Measurements from ENCODE around the gene M6PR. TPM values are rescaled to one million over a fixed set of nuclear protein-coding genes. Genes with fewer than 3 reads are reported as not detected.

M6PR gene
- total and polyA plus RNA-seq, 10 of the 15 experiments (the other 5 are each of a cell fraction or from before 2014, with no cell fraction given), result 65.4 to 209 (median 139) TPM

DNA sequence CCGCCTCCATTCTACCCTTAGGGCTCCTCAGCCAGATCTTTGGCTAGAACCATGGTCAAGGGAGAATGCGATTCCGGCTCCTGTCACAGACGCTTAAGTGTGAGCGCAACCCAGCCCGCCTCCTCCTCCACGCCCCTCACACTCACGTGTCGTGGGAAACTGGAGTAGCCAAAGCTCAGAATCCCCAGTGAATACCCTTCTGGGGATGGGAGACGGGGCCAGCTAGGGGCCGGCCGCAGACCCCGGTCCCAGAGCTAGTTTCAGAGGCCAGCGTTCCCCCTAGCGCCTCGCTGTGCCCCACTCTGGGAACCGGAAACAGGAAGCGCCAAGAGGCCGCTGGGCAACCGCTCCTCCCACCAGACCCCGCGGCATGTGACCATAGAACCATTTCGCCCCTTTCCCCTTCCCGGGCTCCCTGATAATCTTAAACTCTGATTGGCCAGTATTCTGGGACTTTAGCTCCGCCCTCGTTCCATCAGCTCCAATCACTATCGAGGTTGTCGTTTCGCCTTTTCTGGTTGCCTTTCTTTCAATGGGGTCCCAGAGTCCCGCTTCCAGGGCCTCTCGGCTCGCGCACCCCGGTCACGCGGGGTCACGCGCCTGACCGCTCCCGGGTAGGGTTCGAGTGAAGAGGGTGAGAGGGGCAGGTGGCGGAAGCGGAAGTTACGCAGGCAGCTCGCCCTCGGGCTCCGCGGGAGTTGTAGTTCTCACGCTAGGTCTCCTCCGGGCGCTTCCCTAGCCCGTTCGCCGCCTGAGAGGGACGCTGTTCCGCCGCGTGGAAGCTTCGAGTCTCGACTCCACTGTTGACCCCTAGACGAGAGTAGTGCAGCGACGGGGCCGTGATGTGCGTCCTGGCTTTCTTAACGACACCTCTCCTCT is at the start of gene M6PR (continued):
- TF ChIP-seq, protein P1, sequence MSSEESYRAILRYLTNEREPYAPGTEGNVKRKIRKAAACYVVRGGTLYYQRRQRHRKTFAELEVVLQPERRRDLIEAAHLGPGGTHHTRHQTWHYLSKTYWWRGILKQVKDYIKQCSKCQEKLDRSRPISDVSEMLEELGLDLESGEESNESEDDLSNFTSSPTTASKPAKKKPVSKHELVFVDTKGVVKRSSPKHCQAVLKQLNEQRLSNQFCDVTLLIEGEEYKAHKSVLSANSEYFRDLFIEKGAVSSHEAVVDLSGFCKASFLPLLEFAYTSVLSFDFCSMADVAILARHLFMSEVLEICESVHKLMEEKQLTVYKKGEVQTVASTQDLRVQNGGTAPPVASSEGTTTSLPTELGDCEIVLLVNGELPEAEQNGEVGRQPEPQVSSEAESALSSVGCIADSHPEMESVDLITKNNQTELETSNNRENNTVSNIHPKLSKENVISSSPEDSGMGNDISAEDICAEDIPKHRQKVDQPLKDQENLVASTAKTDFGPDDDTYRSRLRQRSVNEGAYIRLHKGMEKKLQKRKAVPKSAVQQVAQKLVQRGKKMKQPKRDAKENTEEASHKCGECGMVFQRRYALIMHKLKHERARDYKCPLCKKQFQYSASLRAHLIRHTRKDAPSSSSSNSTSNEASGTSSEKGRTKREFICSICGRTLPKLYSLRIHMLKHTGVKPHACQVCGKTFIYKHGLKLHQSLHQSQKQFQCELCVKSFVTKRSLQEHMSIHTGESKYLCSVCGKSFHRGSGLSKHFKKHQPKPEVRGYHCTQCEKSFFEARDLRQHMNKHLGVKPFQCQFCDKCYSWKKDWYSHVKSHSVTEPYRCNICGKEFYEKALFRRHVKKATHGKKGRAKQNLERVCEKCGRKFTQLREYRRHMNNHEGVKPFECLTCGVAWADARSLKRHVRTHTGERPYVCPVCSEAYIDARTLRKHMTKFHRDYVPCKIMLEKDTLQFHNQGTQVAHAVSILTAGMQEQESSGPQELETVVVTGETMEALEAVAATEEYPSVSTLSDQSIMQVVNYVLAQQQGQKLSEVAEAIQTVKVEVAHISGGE (CRISPR knock-in tag; IDR thresholded peaks at IDR 0.05), result no peak
- TF ChIP-seq HDAC6 (IDR thresholded peaks at IDR 0.05; ENCODE audit: unreplicated experiment) (no peak), KAT2A (conservative IDR thresholded peaks at IDR 0.05; ENCODE audit: control insufficient read depth, low read depth, low read length) (no peak), CHD4 (IDR thresholded peaks at IDR 0.05) (no peak), ZSCAN29 (IDR thresholded peaks at IDR 0.05) (peak; percentile 43; the same call in 1 of the 2 replicates), RUNX3 (IDR thresholded peaks at IDR 0.05; ENCODE audit: low read length) (peak; percentile 53), SMAD1 (IDR thresholded peaks at IDR 0.05; ENCODE audit: low read depth, partially characterized antibody) (peak; percentile 43), POU2F2 (IDR thresholded peaks at IDR 0.05; ENCODE audit: borderline replicate concordance, low read depth, low read length) (peak; percentile 63; the same call in 1 of the 3 replicates), NRF1 (conservative IDR thresholded peaks at IDR 0.05; ENCODE audit: low read depth, low read length) (no peak), RAD51 (IDR thresholded peaks at IDR 0.05) (peak; percentile 97), ZBED1 (IDR thresholded peaks at IDR 0.05; ENCODE audit: borderline replicate concordance) (peak; percentile 23; the same call in 1 of the 2 replicates), NR2F1 (conservative IDR thresholded peaks at IDR 0.05) (peak; percentile 83), CBX3 (IDR thresholded peaks at IDR 0.05; ENCODE audit: borderline replicate concordance, low read depth) (no peak), SIN3A (IDR thresholded peaks at IDR 0.05; ENCODE audit: low read depth, low read length) (peak; percentile 83; the same call in 1 of the 2 replicates), TBL1XR1 (IDR thresholded peaks at IDR 0.05; ENCODE audit: low read depth, low read length) (peak; percentile 64; the same call in 1 of the 2 replicates), SMARCA5 (IDR thresholded peaks at IDR 0.05) (peak; percentile 80; the same call in 1 of the 2 replicates), RAD21 (IDR thresholded peaks at IDR 0.05; ENCODE audit: insufficient read depth, low read depth, low read length) (peak; percentile 67), LARP7 (IDR thresholded peaks at IDR 0.05) (peak; percentile 48; the same call in 1 of the 2 replicates), HCFC1 (IDR thresholded peaks at IDR 0.05; ENCODE audit: low read length) (peak; percentile 91), TCF12 (IDR thresholded peaks at IDR 0.05; ENCODE audit: low read depth, low read length) (peak; percentile 53), FOS (IDR thresholded peaks at IDR 0.05; ENCODE audit: borderline replicate concordance, extremely low read depth, insufficient read length) (no peak), IKZF1 (conservative IDR thresholded peaks at IDR 0.05) (peak; percentile 93), GATAD2B (conservative IDR thresholded peaks at IDR 0.05; ENCODE audit: low read depth) (peak; percentile 78)
- TF ChIP-seq, protein P2, sequence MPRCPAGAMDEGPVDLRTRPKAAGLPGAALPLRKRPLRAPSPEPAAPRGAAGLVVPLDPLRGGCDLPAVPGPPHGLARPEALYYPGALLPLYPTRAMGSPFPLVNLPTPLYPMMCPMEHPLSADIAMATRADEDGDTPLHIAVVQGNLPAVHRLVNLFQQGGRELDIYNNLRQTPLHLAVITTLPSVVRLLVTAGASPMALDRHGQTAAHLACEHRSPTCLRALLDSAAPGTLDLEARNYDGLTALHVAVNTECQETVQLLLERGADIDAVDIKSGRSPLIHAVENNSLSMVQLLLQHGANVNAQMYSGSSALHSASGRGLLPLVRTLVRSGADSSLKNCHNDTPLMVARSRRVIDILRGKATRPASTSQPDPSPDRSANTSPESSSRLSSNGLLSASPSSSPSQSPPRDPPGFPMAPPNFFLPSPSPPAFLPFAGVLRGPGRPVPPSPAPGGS (IDR thresholded peaks at IDR 0.05; ENCODE audit: borderline replicate concordance, insufficient read depth, low read depth, low read length, poor library complexity, severe bottlenecking), result peak; percentile 51
- TF ChIP-seq, protein P3, sequence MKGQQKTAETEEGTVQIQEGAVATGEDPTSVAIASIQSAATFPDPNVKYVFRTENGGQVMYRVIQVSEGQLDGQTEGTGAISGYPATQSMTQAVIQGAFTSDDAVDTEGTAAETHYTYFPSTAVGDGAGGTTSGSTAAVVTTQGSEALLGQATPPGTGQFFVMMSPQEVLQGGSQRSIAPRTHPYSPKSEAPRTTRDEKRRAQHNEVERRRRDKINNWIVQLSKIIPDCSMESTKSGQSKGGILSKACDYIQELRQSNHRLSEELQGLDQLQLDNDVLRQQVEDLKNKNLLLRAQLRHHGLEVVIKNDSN (IDR thresholded peaks at IDR 0.05; ENCODE audit: borderline replicate concordance, extremely low read length, insufficient read depth, low read depth, low read length), result peak; percentile 83

Measured in GM12878 (cell line).